ENCODE measurements around the gene USP5.

GRCh38 chr12:6826125-6826733 lies 25.7 kb upstream of the USP5 start:
- TF ChIP-seq CTCF (IDR thresholded peaks at IDR 0.05): no peak
- TF ChIP-seq POLR2A (IDR thresholded peaks at IDR 0.05): no peak
